ENCODE measurements around the gene MAML3.

MAML3 gene

DNA sequence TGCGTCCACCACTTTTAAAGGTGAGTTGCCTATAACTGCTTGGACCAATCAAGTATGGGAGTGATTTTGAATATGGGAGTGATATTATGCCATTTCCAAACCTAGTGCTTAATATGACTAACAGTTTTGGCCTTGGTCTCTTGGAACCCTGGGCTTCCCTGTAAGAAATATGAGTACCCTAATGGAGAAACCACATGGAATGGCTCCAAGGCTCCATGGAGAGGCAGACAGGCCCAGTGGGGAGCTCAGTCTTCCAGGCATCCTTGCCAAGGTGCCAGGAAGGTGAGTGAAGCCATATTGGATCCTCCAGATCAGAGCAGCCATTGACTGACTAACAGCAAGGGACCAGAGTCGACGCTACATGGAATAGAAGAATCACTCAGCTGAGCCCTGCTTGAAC is 53.2 kb downstream of the MAML3 start:
- no peak for DNase-seq (ENCODE audit: low read depth in 3 of 3)

DNA sequence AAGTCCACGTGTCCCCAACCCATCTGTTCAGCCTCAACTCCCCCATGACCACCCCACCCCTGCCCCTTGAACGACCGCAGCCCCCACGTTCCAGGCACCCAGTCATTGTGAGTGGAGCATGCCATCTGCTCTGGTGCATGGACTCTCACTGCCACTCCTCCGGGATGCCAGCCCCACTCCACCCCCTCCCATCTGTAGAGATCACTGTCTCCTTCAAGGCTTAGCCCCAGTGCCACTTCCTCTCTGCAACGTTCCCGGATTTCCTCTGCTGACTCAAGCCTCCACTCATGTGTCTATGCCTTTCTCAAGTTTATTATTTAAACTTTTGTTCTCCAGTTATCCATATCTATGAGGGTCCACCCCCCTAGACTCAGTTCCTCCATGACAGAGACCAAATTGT is 54.0 kb downstream of the MAML3 start:
- no peak for DNase-seq (ENCODE audit: low read depth in 3 of 3)

DNA sequence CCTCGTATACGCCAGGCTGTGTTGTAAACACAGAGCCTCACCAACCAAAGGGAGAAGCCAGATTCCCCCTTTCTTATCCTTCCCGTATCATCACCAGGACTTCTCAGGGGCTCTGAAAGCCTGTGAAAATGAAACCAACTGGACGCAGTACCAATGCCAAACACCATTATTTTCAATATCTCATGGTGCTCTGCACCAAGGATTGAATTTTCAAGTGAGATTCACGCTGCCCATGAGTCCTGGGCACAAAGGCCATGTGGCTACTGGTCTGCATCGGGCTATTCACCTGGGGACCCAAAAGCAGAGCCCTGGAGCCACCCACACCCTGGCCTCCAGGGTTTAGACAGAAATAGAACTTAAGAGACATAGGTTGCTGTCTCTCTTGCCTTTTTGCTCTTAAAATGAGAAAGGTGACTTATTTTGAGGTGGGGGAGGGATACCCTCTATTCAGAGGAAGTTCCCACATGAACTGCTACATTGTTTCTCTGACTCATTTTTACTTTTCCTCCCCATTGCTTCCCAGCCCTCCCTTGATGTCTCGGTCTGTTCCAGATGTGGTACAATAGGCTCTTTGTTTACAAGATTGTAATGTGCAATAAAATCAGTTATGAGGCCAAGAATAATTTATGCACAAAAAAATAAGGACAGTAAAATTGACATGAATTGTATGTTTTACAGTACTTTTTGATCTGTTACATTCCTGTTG is 55.4 kb downstream of the MAML3 start:
- no peak for DNase-seq (ENCODE audit: low read depth in 3 of 3)

DNA sequence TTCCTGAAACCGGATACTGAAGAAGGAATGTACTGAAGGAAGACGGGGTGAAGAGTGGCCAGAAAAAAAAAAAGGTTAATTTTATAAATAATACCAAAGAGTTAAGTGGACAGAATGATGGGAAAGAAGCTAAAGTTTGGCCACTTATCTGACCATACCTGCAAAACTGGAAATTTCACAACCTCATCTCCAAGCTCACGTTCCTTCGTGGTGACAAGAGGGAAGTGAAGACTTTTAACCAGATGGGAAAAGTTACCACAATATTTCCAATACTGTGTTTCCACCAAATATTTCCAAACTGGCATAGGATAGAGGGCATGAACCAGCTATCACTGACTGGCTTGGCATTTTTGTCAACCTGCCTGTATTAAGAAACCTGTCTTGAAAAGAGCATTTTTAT is 56.4 kb downstream of the MAML3 start:
- no peak for DNase-seq (ENCODE audit: low read depth in 3 of 3)

DNA sequence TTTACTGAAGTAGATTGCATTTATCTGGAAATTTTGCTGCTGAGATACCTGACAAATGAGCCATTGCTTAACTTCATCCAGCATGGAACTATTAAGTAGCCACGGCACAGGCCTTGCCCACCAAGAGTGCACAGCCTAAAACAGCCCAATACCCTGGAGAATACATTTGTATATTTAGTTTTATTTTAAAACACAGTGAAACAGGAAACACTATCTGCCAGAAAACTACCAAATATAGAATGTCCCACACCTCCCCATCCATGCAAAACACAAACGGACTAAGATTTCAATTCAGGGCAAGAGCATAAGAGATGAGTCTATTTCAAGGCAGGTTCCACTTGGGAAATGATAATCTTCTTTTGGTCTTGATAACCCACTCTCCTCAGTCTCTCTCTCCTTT is 57.1 kb downstream of the MAML3 start:
- DNase-seq (ENCODE audit: low read depth in 3 of 3) = no peak

DNA sequence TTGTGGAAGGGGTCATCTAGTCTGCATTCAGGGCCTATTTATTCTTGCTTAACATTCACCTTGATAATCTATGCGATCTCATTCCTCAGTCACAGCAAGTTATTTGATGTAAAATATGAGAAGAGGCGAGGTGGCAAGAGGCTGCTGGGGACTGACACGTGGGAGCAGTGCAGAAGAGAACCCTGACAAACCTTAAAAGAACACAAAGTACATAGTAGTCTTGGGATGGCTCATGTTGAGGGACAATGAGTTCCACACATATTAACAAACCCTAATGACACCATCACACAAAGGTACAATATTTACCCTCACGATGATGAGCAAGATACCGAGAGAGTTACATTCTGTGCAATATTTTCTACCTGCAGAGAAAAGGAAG is 57.5 kb downstream of the MAML3 start:
- no peak for DNase-seq (ENCODE audit: low read depth in 3 of 3)

DNA sequence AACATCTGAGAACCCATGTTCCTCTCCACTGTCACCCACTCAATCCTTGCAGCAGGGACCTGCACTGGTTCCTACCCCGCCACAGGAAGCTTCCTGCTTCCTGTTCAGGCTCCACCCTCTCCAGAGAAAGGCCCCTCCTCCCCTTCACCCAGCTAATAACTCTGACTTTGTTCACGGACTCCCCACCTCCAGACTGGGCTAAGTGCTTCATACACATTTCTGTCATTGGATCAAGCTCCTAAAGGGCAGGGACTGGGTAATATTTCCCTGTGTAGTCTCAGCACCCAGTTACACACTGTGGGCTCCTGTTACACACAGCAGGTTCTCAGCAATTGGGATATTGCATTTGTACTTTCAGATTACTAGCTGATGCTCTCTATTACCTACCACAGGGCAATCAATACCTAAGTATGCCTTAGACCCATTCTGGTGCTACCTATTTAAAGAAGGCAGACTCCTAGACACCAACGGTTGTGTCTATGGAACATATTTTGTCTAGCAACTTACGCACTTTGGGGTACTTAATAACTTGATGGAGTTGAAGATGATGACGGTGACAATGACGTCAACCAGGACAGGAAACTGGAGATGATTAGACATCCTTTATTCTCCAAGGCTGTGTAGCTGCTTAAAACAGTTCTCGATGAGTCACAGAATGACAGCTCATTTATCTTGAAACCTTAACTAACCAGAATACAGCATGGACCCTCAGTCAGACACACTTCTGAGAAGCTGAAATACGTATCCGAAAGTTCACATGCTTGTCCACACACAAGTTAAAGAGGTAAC is 58.1 kb downstream of the MAML3 start:
- DNase-seq (ENCODE audit: low read depth in 3 of 3) = peak; percentile 28 to 59 (median 29)

DNA sequence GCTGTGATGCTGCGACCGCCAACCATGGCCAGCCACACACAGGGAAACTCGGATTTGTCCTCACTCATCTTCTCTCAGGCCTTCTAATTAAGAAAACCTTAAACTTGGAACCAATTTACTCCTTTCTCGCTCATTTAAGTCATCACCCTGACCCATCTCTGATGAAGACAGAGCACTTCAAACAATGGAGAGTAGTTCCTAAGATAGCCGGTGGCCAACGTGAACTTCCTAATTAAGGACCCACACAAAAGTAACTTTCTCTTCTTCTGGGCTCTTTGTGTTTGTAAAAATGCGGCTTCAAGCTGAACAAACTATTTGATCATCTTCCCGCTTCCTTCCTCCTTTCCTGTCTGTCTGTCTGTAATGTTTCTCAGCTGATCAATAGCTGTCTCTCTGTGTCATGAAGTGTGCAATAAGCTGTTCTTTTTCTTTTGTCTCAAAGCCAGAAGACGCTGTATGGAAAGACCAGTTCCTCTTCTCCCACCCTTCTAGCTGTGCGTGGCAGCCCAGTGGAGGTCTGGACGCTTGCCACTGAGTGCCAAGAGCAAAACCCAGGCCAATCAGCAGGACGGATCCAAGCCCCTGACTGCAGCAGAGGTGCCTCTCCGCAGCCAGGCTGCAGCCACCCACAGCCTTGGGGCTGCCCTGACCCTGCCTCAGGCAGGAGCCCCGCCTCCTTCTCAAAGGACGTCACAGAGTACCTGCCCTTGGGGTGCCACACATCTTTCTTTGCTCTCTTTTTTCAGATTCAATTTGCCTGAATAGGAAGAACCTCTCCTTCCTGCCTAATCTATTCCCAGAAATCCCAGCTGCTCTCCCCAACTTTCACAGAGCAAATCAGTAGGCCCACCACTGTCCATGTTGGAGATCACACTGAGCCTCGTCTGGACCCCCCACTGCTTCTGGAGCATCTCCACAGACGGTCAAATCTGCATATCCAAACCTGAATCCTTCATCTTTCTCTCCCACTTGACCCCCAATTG is 59.3 kb downstream of the MAML3 start:
- peak; percentile 30 to 48 (median 38) for DNase-seq (ENCODE audit: low read depth in 3 of 3)

DNA sequence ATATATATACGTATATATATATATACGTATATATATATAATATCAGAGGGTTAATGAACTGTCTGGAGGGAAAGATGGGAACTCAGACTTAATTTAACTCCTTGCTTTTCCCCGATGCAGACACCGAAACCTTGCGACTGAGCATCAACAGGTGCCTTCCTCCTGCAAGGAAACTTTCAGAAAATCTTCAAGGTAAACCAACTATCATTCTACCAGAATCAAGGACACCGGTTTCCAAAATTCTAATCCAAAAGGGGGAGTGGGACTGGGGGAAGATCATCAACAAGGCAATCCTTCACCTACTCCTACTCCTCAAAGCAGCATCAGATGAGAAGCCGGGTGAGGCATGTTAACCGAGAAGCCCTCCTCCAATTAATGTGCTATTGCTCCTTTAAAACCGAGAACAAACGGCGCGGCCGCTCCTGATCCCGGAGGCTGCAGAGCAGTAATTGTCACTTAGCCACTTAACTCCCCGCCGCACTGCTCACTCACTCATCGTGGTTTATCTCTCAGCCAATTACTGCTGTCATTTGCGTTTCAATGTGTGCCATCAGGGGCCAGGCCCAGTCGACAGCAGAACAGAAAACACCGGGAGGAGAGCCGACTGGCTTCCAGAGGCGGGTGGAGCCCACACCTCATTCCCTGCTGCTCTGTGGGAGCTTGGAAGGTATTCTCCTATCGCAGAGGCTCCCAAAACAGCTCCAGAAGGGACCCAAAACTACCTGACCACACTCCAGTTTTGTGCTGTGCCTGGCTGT is 61.7 kb downstream of the MAML3 start:
- DNase-seq (ENCODE audit: low read depth in 3 of 3) = no peak

DNA sequence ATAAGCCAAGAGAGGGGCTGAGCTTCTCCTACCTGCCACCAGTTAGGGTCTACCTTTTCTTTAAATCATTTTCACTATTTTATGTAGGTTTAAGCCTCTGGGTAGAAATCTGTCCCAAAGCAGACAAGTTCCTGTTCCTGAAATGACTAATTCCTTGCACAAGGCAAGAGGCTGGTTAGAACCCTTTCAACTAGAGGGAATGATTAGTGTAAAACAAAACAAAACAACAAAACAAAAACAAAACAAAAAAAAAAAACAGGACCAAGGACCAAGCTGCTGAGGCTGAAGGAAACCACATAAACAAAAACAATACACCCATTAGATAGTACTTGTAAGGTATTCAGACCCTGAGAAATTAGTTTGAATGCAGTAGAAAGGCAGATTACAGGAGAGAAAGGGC is 62.7 kb downstream of the MAML3 start:
- no peak for DNase-seq (ENCODE audit: low read depth in 3 of 3)

DNA sequence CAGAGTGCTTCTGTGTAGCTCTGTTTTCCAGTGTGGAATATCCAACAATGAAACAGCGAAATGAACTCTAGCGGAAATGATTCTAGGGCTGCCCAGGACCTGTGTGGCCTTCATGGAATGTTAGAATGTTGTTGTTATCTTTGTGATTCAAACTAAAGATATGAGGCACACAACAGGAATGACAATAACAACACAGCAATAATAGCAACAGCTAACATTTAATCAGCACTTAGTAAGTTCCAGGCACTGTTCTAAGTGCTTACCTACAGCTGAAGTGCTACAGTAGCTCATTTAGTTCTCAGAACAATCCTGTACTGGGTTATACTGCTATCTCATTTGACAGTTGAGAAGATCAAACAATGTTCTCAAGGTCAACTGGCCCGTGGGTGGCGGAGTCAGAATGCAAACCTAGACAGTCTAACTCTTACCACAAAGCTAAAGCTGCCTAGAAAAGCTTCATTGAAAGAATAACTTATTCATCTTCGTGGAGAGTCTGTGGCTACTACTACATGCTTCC is 63.7 kb downstream of the MAML3 start:
- no peak for DNase-seq (ENCODE audit: low read depth in 3 of 3)

DNA sequence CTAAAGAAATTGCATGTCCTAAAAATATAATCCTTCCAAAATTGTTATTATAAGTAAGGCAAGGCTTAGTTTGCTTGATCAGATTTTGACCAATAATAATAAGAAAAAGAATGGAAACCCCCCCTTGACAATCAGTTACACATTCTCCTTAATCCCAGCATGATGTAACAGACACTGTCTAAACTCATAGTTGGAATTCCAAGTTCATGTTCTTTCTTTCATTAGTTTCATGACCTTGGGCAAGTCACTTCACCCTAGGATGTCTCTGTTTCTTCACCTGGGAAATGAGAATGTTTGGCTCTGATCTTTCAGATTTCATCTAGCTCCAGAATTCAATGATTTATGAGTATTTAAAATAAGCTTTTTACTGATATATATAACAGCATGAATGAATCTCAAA is 64.8 kb downstream of the MAML3 start:
- DNase-seq (ENCODE audit: low read depth in 3 of 3) = no peak

DNA sequence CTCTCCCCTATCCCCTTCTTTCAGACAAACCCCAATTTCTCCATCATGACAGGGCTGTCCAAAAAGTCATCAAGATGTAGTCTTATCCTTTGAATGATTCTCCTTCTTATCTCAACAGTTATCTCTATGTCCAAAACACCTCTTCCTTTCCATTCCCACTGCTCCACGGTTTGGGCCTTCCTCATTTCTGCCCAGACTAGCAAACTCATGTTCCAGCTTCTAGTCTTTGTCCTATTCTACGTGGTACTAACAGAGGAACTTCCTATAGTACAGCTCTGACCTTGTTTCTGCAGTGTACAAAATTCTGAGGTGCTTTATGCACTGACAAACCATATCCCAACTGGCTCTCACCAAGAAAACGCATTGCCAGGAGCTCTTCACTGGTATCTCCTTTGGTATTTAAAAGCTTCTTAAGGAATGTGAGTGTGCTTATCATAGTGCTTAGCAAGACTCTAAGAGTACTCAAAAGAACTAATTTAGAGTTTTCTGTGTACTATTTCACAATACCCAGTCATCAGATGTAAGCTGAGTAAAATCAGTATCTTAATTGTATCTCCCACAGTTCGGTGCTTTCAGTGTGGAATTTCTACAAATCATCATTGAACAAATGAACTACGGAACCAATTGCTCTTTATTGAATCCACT is 65.5 kb downstream of the MAML3 start:
- DNase-seq (ENCODE audit: low read depth in 3 of 3) = no peak

DNA sequence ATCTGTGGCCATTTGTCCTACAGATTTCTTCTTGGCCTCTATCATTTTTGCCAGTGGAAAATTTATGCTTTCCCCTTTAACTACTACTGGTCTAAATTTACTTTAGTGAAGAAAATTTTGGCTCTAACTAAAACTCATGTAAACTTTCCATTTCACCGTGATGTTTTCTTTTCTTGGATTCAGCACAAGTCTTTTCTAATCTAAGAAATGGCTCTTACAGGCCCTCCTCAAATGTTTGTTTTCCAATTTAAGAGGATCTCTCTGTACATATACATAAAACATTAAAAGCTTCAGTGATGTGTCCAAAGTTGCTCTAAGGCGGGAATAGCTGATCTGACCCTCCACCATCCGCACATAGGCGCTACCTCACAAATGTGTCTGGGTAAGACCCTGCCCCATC is 68.1 kb downstream of the MAML3 start:
- DNase-seq (ENCODE audit: low read depth in 3 of 3) = no peak

DNA sequence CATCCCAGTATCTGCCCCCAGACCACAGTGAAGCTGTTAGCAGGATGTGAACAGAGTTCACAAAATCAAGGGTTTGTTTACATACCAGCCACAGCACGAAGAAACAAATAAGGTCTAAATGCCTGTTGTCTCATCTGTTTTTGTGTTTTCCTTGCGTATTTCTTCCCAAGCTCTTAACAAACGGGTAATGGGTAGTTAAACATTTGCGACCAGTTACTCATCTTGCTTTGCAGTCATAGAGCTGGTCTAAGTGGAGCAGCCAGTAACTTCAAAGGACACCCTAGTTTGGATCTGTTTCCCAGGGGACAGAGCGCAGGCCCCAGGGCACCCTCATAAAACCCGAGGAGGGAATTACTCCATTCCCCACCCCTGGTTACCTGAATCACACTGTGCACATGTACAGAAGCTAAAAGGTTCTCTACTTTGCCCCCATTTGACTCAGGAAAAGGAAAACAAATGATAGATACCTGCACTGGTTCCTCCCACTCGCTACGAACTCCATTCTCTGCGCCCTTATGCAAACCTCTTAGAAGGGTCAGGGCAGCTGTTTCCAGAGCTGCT is 68.8 kb downstream of the MAML3 start:
- no peak for DNase-seq (ENCODE audit: low read depth in 3 of 3)

DNA sequence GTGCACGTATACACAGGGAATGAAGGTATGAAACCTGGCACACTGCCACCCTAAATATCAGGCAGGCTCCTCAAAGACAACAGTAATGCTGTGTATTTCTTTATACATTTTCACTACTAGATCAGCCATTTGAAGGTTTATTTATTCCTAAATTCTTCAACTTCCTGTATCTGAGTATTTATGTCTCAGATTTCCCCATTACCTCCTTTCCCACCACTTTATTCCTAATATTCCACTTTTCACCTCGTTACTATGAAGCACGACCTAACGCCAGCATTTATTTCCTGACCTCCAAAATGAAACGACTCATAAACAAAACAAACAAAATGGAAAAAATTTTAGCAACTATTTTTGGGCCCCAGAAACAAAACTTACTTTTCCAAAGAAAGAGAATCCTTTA is 69.6 kb downstream of the MAML3 start:
- DNase-seq (ENCODE audit: low read depth in 3 of 3) = no peak

DNA sequence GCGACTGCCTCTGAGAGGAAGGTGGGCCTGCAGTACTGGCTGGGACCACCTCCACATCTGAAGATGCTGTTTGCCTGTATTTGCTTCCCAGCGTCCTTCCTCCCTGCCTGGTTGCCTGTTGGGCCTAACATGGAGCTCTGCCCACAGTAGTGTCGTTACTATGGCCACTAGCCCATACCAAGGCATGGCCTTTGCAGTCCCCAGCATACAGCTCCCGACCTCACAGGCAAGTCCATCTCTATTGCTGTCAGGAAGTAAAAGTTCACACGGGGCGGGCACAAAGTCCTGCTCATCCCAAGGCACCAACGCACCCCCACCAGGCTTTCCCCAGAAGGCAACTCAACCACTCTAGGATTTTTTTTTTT is 71.6 kb downstream of the MAML3 start:
- no peak for DNase-seq (ENCODE audit: low read depth in 3 of 3)

DNA sequence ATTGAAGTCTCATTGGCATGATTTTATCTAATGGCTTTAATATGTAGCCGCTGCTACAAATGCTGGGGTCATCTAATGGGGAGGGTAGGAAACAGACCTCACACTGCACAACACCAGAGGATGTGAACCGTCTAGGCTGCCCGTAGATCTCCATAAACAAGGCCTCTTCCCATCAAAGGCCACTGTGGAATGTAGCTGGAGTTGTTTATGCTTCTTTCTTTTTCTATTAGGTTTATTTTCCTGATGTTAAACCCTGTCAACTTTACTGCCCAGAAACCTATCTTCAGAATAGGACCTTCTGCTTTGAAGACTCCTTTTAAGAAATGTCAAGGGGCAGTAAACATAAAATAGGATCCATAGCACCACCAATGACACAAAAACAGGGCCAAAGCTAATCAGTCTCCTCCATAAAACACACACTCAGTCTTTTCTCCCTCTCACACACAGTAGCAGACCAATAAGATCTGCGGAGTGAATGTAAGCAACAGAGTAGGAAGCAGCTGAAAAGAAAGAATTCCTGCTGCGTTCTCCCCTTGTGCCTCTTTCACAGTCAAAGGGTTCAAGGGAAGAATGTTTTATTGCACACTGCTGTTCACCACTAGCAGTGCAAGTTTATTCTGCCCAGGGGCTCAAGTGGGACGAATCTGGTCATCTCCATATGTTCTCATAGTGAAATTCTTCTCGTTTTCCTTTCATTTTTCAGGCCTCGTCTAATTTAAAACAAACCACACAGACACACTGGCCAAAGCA is 72.2 kb downstream of the MAML3 start:
- no peak for DNase-seq (ENCODE audit: low read depth in 3 of 3)

DNA sequence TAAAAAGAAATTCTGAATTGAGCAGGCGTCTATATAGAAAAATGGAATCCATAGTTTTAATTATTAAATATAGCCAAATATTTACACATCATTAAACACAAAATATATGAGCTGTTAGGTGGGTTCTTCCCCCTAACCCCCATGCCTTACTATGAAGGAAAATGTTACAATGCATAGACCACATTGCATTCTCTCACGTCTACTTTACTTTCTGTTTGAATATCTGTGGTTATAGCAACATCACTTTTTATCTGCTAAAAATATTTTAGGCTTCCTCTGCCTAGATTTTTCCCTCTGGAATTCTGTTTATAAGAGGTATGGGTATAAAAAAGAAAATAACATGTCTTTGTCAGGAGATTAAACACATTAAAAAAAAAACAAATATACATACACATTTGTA is 73.1 kb downstream of the MAML3 start:
- no peak for DNase-seq (ENCODE audit: low read depth in 3 of 3)

DNA sequence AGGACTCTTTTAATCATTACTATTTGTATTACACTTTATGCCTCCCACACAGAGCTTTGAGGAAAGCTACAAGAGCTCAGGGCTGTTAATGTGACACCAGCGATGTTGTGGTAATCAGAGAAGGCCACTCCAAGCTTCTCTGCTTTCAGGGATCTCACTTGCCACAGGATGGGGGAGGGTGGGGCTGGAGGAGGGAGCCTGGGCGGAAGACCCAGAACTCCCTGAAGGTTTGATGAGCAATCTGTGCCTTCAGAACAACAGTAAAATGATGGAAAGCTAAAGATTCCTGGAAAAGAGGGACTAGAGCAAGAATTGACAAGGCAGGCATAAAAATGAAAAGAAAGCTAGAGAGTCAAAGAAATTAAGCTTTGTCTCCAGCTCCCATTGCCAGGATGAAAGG is 75.6 kb downstream of the MAML3 start:
- DNase-seq (ENCODE audit: low read depth in 3 of 3) = no peak

All from stimulated activated CD4-positive, alpha-beta T cell treated with anti-CD3 and anti-CD28 coated beads, TNF-alpha, amount 100 ng/mL, for 4 hours (primary cell).